Peyer's patch (tissue), 4 donors: Measurements from ENCODE around the gene UTP14C.

Experiments used
- POLR2A ChIP-seq, 2 donors: fragments of 450-650 bp; IDR thresholded peaks; one replicate each; pipeline ENCODE4 v1.5.1; 2017; ENCODE audit warnings: antibody characterized with exemption in 2 of 2, mild to moderate bottlenecking in 2 of 2, moderate library complexity in 2 of 2
- TF ChIP-seq, protein P1 (sequence below), 6 experiments: fragments of 450-650 bp in 4 of 6; fragments of 200-600 bp in 2 of 6; sonication (generic) in 1 of 6; IDR thresholded peaks; one replicate each; pipeline ENCODE4 v1.5.1; 2017 to 2019; ENCODE audit warnings: antibody characterized with exemption in 6 of 6, mild to moderate bottlenecking in 3 of 6, moderate library complexity in 1 of 6

DNA sequence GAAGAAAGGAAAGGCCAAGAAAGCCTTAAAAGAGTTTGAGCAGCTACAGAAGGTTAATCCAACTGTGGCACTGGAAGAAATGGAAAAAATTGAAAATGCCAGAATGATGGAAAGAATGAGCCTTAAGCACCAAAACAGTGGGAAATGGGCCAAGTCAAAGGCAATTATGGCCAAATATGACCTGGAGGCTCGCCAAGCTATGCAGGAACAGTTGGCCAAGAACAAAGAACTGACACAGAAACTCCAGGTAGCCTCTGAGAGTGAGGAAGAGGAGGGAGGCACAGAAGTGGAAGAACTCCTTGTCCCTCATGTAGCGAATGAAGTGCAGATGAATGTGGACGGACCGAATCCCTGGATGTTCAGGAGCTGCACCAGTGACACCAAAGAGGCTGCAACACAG is 5.1 kb downstream of the UTP14C start:
- TF ChIP-seq, protein P1, sequence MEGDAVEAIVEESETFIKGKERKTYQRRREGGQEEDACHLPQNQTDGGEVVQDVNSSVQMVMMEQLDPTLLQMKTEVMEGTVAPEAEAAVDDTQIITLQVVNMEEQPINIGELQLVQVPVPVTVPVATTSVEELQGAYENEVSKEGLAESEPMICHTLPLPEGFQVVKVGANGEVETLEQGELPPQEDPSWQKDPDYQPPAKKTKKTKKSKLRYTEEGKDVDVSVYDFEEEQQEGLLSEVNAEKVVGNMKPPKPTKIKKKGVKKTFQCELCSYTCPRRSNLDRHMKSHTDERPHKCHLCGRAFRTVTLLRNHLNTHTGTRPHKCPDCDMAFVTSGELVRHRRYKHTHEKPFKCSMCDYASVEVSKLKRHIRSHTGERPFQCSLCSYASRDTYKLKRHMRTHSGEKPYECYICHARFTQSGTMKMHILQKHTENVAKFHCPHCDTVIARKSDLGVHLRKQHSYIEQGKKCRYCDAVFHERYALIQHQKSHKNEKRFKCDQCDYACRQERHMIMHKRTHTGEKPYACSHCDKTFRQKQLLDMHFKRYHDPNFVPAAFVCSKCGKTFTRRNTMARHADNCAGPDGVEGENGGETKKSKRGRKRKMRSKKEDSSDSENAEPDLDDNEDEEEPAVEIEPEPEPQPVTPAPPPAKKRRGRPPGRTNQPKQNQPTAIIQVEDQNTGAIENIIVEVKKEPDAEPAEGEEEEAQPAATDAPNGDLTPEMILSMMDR (IDR thresholded peaks at IDR 0.05): no peak
- no peak for TF ChIP-seq POLR2A (IDR thresholded peaks at IDR 0.05)
